Endothelial cell (in vitro differentiated cells): ENCODE results near the gene CCDC178. TPM values are rescaled to one million over a fixed set of nuclear protein-coding genes. Genes with fewer than 3 reads are reported as not detected.

Experiments
- DNase-seq: peaks from one replicate; pipeline ENCODE4 v3.0.0; 2021; ENCODE audit warnings: low spot score
- H3K27ac Mint-ChIP-seq: one replicate; pipeline ENCODE4 v1.8.0; 2021; ENCODE audit warnings: mixed read lengths, inconsistent platforms; ENCODE audit not compliant: unreplicated experiment
- H3K27me3 Mint-ChIP-seq: one replicate; pipeline ENCODE4 v1.8.0; 2021; ENCODE audit warnings: mild to moderate bottlenecking, moderate library complexity, mixed read lengths, inconsistent platforms; ENCODE audit not compliant: unreplicated experiment
- H3K36me3 Mint-ChIP-seq: one replicate; pipeline ENCODE4 v1.8.0; 2021; ENCODE audit warnings: mild to moderate bottlenecking, low read depth, mixed read lengths, inconsistent platforms; ENCODE audit not compliant: unreplicated experiment
- H3K4me1 Mint-ChIP-seq: one replicate; pipeline ENCODE4 v1.8.0; 2021; ENCODE audit warnings: mild to moderate bottlenecking, mixed read lengths, inconsistent platforms; ENCODE audit not compliant: unreplicated experiment
- H3K4me3 Mint-ChIP-seq: one replicate; pipeline ENCODE4 v1.8.0; 2021; ENCODE audit warnings: mild to moderate bottlenecking, mixed read lengths, inconsistent platforms; ENCODE audit not compliant: unreplicated experiment
- H3K9me3 Mint-ChIP-seq: one replicate; pipeline ENCODE4 v1.8.0; 2021; ENCODE audit warnings: mixed read lengths, inconsistent platforms; ENCODE audit not compliant: unreplicated experiment
- total RNA-seq: library from RNA; stranded (reverse); fragmentation: NEBNext Ultra II Directional; extraction: Animal tissue kit (Norgen Biotek cat#: 25700); gene quantifications from one replicate; pipeline ENCODE4 v1.2.1, GENCODE V29; 2021; ENCODE audit not compliant: unreplicated experiment
- TF ChIP-seq, protein P1 (sequence below): fragments of 200-600 bp; sonication (generic); IDR thresholded peaks from one replicate; pipeline ENCODE4 v1.5.0; 2021; ENCODE audit warnings: antibody characterized with exemption; ENCODE audit not compliant: unreplicated experiment

CCDC178 gene
- total RNA-seq, 1 donor from 2014 or later: 5.3 TPM

DNA sequence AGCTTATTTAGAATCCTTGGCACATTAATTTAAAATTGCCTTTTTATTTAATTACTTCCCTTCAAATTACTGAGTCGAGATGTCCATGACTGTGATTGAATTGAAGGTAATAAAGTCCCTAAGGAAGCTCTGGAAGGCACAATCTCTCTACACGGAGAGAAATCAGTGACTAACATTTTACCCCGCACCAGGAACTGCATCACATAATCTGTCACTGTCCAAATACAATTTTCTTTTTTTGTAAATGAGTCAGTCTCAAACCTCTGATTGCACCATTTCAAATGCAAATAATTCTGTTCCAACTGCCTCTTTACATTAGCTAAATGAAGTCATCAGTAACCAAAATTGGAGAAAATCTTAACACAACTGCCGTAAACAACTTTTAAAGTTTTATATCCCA, 311.9 kb downstream of the CCDC178 start:
- H3K36me3 Mint-ChIP-seq: no peaks in the 10 kb centered on the region
- no peak for DNase-seq
- no peaks in the 10 kb centered on the region for H3K9me3 Mint-ChIP-seq
- H3K27ac Mint-ChIP-seq: no peak overlapping the region
- H3K27me3 Mint-ChIP-seq: no peaks in the 10 kb centered on the region
- TF ChIP-seq, protein P1, sequence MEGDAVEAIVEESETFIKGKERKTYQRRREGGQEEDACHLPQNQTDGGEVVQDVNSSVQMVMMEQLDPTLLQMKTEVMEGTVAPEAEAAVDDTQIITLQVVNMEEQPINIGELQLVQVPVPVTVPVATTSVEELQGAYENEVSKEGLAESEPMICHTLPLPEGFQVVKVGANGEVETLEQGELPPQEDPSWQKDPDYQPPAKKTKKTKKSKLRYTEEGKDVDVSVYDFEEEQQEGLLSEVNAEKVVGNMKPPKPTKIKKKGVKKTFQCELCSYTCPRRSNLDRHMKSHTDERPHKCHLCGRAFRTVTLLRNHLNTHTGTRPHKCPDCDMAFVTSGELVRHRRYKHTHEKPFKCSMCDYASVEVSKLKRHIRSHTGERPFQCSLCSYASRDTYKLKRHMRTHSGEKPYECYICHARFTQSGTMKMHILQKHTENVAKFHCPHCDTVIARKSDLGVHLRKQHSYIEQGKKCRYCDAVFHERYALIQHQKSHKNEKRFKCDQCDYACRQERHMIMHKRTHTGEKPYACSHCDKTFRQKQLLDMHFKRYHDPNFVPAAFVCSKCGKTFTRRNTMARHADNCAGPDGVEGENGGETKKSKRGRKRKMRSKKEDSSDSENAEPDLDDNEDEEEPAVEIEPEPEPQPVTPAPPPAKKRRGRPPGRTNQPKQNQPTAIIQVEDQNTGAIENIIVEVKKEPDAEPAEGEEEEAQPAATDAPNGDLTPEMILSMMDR: no peak
- no peaks in the 10 kb centered on the region for H3K4me1 Mint-ChIP-seq
- H3K4me3 Mint-ChIP-seq: no peak overlapping the region

DNA sequence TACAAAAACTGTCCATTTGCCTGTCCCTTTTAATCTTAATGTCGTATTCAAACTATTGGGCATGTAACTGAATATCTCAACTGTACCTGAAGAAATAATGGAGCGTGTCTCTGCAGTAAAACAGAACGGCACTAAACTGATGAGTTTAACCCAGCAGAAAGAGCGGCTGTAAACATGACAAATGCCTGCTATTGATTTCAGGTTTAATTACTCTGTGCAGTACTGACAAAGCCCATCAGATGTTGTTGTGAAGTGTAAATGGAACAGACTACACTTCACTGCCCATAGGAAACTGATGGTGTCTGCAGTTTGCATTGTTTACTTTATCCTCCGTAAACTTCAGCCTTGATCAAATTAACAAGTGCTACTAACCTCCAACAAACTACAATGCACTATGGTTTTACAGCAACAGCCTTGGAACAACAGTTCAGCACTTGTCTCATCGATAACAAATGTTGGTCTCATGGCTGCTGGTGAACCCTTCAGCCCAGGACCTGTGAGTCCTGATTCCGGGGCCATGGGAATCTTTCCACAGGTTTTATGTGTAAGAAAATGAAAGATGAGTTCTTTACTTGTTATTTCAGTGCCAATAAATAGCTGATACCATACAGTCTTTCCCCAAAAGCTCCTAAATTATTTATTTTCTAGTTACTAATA, 316.5 kb downstream of the CCDC178 start:
- H3K4me1 Mint-ChIP-seq: no peaks in the 10 kb centered on the region
- TF ChIP-seq, protein P1: no peak
- H3K9me3 Mint-ChIP-seq: no peaks in the 10 kb centered on the region
- no peak for DNase-seq
- no peak overlapping the region for H3K4me3 Mint-ChIP-seq
- no peaks in the 10 kb centered on the region for H3K27me3 Mint-ChIP-seq
- H3K27ac Mint-ChIP-seq: no peak overlapping the region
- H3K36me3 Mint-ChIP-seq: no peaks in the 10 kb centered on the region

DNA sequence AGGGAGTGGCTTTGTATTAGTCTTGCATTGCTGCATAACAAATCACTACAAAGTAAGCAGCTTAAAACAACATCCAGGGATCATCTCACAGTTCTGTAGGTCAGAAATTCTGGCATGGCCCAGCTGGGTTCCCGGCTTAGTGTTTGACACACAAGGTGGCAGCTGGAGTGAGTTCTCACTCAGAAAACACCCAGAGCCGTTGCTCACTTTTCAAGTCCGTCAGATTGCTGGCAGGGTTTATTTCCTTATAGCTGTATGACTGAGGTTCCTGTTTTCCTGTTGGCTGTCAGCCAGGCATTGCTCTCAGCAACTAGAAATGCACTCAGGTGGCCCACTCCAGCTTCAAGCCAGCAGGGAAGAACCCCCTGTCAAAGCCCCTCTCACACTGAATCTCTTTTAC, 324.1 kb downstream of the CCDC178 start:
- no peak for DNase-seq
- peaks cover 10% of the 10 kb centered on the region for H3K4me1 Mint-ChIP-seq
- no peak overlapping the region for H3K4me3 Mint-ChIP-seq
- peaks cover 2% of the 10 kb centered on the region for H3K27me3 Mint-ChIP-seq
- TF ChIP-seq, protein P1: no peak
- H3K36me3 Mint-ChIP-seq: no peaks in the 10 kb centered on the region
- H3K9me3 Mint-ChIP-seq: peaks cover 4% of the 10 kb centered on the region
- no peak overlapping the region for H3K27ac Mint-ChIP-seq

DNA sequence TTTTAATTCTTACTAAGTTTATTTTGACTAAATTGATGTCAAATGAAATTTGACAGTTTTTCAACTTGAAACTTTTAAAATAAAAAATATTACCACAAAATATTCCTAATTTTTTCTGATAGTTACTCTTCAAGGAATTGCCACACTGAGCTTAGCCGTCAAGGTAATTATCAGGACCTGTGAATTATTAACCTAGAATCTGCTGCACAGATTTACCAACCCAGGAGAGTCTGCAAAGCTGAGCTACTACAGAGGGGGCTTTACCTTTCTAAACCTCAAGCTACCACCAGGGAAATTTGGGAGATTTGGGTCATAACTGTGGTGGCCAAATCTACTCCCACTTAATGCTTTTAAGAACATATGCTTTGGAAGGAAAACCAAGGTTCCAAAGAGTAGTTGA, 324.6 kb downstream of the CCDC178 start:
- Mint-ChIP-seq H3K36me3 (no peaks in the 10 kb centered on the region), H3K9me3 (peaks cover 4% of the 10 kb centered on the region), H3K27ac (no peak overlapping the region), H3K27me3 (peaks cover 2% of the 10 kb centered on the region), H3K4me3 (no peak overlapping the region), H3K4me1 (peaks cover 10% of the 10 kb centered on the region)
- TF ChIP-seq, protein P1: no peak
- no peak for DNase-seq

DNA sequence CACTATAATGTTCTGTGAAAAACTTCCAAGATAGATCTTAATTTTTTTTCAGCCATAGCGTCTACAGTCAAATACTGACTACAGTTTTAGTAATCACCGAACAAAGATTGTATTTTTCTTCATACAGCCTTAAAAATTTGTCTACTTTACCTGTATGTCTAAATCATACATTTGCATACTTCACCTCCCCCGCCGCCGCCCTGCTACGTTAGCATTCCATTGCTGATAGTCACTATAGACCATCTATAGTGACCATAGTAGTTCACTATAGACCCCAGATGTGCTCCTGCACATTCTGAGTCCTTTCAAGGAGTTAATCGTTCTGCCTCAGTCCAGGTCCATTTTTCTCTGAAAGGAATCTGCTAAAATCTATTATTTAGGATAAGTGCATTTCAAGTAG, 325.0 kb downstream of the CCDC178 start:
- DNase-seq: no peak
- Mint-ChIP-seq H3K9me3 (peaks cover 4% of the 10 kb centered on the region), H3K36me3 (no peaks in the 10 kb centered on the region), H3K4me3 (no peak overlapping the region), H3K27me3 (peaks cover 2% of the 10 kb centered on the region), H3K27ac (no peak overlapping the region), H3K4me1 (peaks cover 10% of the 10 kb centered on the region)
- TF ChIP-seq, protein P1: no peak
